Lower lobe of right lung (tissue), 2 donors: ENCODE data around the gene CACNA2D2. TPM values are rescaled to one million over a fixed set of nuclear protein-coding genes. Genes with fewer than 3 reads are reported as not detected.

Experiments
- ATAC-seq, 2 donors: fragments of 200-7000 bp; cut with Tn5 transposase; one replicate each; pipeline ENCODE4 v1.9.1; 2020 to 2022; ENCODE audit warnings: mild to moderate bottlenecking in 2 of 2, moderate library complexity in 2 of 2
- DNase-seq: peaks from one replicate; pipeline ENCODE4 v3.0.0-alpha.2; 2020
- H3K27ac ChIP-seq: fragments of 200-600 bp; one replicate; pipeline ENCODE4 v1.8.0; 2022
- H3K27me3 ChIP-seq: fragments of 200-600 bp; one replicate; pipeline ENCODE4 v1.8.0; 2022; ENCODE audit warnings: low read depth
- H3K36me3 ChIP-seq: fragments of 200-600 bp; one replicate; pipeline ENCODE4 v1.8.0; 2022; ENCODE audit warnings: mild to moderate bottlenecking
- H3K4me1 ChIP-seq: fragments of 200-600 bp; one replicate; pipeline ENCODE4 v1.8.0; 2022
- H3K4me3 ChIP-seq: fragments of 200-600 bp; one replicate; pipeline ENCODE4 v1.8.0; 2022; ENCODE audit warnings: mild to moderate bottlenecking
- H3K9me3 ChIP-seq: fragments of 200-600 bp; one replicate; pipeline ENCODE4 v1.8.0; 2022
- CTCF ChIP-seq: fragments of 200-600 bp; IDR thresholded peaks from one replicate; pipeline ENCODE4 v1.8.0; 2022; ENCODE audit warnings: antibody characterized with exemption, mild to moderate bottlenecking
- intact Hi-C: fragments of 100-400 bp; cut with DNase I; formaldehyde crosslinking; loops from one replicate; pipeline ENCODE4 v1.11.0; 2022
- total RNA-seq: library from RNA; stranded (reverse); fragmentation: NEBNext Ultra II Directional; extraction: Animal tissue kit (Norgen Biotek cat#: 25700); gene quantifications from one replicate; pipeline ENCODE4 v1.2.1, GENCODE V29; 2021
- donor health status: DM: no; HTN: yes; CAD: no; lungs with severe emphysema.

The CACNA2D2 gene
- total RNA-seq, 1 donor from 2014 or later = 105 TPM

DNA sequence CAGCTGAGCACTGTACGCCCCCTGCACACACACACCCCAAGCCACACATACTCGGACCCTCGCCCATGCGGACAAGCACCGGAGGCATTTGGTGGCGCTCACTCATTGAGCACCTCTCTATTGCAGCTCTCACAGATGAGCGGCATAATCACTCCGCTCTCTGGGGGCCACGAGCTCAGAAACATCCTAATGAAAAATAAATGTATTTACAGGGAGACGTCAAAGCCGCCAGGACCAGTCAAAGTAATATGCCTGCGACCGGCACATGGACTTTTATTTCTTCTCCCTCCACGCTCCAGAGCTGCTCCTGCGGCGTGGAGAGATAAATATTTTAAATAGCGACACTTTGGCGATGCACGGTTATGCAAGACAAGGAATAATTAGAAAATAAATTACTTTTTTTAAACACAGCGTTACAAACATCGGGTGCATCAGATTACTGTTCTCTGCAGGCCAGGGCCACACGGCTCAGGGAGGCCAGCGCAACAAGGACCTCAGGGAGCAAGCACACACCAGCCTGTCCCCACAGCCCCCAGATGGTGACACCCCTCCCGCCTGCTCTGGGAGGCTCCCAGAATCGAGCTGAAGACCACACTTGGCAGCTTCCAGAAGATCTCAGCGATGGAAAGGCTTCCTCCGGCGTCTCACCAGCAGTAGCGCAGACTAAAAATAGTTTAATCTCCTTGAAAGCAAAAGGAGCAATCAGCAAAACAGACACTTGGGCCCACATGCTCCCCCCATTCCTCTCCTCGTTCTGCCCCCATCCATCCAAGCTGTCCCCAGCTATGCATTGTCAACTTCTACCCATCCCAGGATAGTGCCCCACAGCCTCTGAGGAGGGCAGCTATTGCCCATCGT, 48.0 kb downstream of the CACNA2D2 start:
- Histone ChIP-seq H3K4me1 (peaks cover 15% of the 10 kb centered on the region), H3K36me3 (no peaks in the 10 kb centered on the region), H3K9me3 (no peaks in the 10 kb centered on the region), H3K4me3 (no peak overlapping the region), H3K27ac (no peak overlapping the region), H3K27me3 (no peaks in the 10 kb centered on the region)
- no peak for DNase-seq
- no peak for TF ChIP-seq CTCF
- intact Hi-C loops = no loop called here
- no peak for ATAC-seq

DNA sequence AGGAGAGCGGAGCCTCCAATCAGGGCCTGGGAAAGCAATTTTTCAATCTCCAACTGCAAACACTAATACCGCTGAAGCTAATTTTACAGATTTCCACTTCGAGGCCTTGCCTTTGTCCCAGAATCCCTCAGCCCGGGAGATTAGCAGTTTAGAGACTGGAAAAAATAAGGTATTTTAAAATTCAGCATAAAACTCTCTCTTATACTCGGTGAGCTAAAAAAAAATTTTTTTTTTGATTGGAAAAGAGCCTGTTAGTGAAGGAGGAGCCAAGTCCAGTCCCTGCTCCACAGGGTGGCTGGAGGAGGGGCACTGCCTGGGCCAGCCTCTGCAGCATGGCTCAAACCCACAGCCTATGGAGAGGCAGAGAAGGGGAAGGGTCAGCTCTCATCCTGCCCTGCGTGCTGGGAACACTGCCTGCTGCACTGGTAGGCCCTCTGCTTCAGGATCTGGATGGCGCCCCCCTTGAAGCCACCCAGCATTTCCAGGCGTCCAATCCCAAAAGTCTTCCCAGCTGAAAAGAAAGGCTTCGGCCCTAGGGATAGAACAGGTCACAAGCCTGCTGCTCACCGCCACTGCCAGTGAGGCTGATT, 48.9 kb downstream of the CACNA2D2 start:
- TF ChIP-seq CTCF = no peak
- Histone ChIP-seq H3K4me1 (peaks cover 23% of the 10 kb centered on the region), H3K9me3 (no peaks in the 10 kb centered on the region), H3K4me3 (no peak overlapping the region), H3K27ac (no peak overlapping the region), H3K27me3 (no peaks in the 10 kb centered on the region), H3K36me3 (no peaks in the 10 kb centered on the region)
- ATAC-seq = no peak
- intact Hi-C loops = no loop called here
- no peak for DNase-seq

GRCh38 chr3:50453907-50454306, 49.5 kb downstream of the CACNA2D2 start:
- H3K4me3 ChIP-seq = no peak overlapping the region
- ATAC-seq (no peak), DNase-seq (no peak)
- TF ChIP-seq CTCF = no peak
- intact Hi-C loops = no loop called here
- H3K9me3 ChIP-seq = no peaks in the 10 kb centered on the region
- H3K36me3 ChIP-seq = no peaks in the 10 kb centered on the region
- no peak overlapping the region for H3K27ac ChIP-seq
- H3K27me3 ChIP-seq = no peaks in the 10 kb centered on the region
- peaks cover 28% of the 10 kb centered on the region for H3K4me1 ChIP-seq

DNA sequence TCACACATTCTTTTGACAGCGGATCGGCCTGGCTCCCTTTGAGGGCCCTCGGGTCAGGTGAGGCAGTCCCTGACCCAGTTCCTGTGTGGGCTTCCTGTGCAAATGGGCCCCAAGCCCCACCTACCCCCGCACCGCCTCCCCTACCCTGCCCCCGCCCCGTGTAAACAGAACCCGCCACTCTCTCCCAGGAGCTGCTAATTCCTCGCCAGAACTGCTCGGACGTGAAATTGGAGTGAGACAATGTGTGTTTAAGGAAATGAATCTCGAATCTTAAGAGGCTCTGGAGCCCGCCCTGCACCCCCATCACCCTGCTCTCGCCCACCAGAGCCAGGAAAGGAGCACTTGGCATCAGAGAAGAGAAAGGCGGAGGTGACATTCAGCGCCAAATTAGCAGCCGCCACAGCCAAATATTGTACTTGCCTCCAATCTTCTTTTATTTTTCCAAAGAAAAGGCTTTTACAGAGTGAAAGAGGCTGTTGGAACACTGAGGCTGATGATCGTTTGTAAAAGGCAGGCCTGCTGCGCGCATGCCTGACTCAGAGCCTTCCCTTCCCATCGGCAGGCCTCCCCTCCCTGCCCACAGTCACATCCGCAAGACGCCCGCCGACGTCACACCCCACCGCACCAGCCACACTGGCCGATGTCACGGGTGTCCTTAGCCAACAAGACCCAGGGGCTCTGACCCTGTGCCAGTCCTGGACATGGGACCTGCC, 53.1 kb downstream of the CACNA2D2 start:
- peak overlapping the region; percentile 41 for H3K4me3 ChIP-seq

More for the DNA sequence above, 53.1 kb downstream of the CACNA2D2 start:
- no peaks in the 10 kb centered on the region for H3K9me3 ChIP-seq
- H3K27me3 ChIP-seq = no peaks in the 10 kb centered on the region
- intact Hi-C loops = no loop called here
- no peaks in the 10 kb centered on the region for H3K36me3 ChIP-seq
- peak overlapping the region; percentile 85 for H3K27ac ChIP-seq
- DNase-seq (peak; percentile 95), ATAC-seq (peak; percentile 73 to 83)
- H3K4me1 ChIP-seq = peaks cover 54% of the 10 kb centered on the region
- TF ChIP-seq CTCF = no peak
